Subcutaneous abdominal adipose tissue (tissue), 5 donors: ENCODE measurements around the gene RCAN3.

Experiments used
- H3K27ac ChIP-seq: one replicate; pipeline ENCODE4 v1.7.0; 2013; ENCODE audit warnings: low read depth, mild to moderate bottlenecking, inconsistent platforms, low read length, moderate library complexity
- H3K27me3 ChIP-seq, 5 donors: one replicate each; pipeline ENCODE4 v1.7.0; 2013; ENCODE audit warnings: low read length in 5 of 5, inconsistent platforms in 1 of 5; ENCODE audit not compliant: control insufficient read depth in 5 of 5, insufficient read depth in 4 of 5
- H3K36me3 ChIP-seq, 5 donors: one replicate each; pipeline ENCODE4 v1.7.0; 2013; ENCODE audit warnings: low read length in 5 of 5; ENCODE audit not compliant: control insufficient read depth in 5 of 5, insufficient read depth in 5 of 5
- H3K4me1 ChIP-seq, 5 donors: one replicate each; pipeline ENCODE4 v1.7.0; 2013; ENCODE audit warnings: low read length in 5 of 5, mild to moderate bottlenecking in 3 of 5, moderate library complexity in 1 of 5; ENCODE audit not compliant: control insufficient read depth in 5 of 5, insufficient read depth in 5 of 5
- H3K4me3 ChIP-seq, 5 donors: one replicate each; pipeline ENCODE4 v1.7.0; 2013; ENCODE audit warnings: low read length in 5 of 5, low read depth in 1 of 5
- H3K9ac ChIP-seq, 5 donors: one replicate each; pipeline ENCODE4 v1.7.0; 2013; ENCODE audit warnings: low read length in 5 of 5, mild to moderate bottlenecking in 4 of 5, moderate library complexity in 3 of 5
- H3K9me3 ChIP-seq, 5 donors: one replicate each; pipeline ENCODE4 v1.7.0; 2013; ENCODE audit warnings: low read length in 5 of 5; ENCODE audit not compliant: control insufficient read depth in 5 of 5
- donor health status: healthy.
- donor health status: healthy.
- donor health status: healthy.
- donor health status: healthy.
- donor health status: healthy.

RCAN3 gene

GRCh38 chr1:24570265-24571125 lies 67.9 kb downstream of the RCAN3 start:
- H3K9me3 ChIP-seq, result no peaks in the 10 kb centered on the region

DNA sequence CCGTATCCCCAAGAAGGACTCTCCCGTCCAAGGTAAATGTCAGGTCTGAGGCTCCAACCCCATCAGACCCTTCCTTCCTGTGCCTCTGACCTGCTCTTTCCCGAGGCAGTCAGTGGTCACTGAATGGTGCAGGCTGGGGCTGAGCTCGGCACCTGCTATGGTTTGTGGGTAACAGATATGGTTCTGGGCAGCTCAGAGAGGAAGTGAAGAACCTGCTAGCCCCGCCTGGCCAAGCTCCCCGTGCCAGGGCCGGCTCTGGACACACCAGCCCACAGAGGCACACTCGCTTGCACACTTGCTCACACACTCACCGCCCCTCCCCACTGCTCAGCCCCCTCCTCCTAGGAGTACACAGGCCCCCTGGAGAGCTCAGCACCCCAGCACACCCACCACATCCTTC lies 69.7 kb downstream of the RCAN3 start:
- H3K4me3 ChIP-seq, result no peak overlapping the region
- no peaks in the 10 kb centered on the region for H3K9me3 ChIP-seq
- no peaks in the 10 kb centered on the region for H3K36me3 ChIP-seq
- peaks cover 0 to 9% (median 3%) of the 10 kb centered on the region in 5 donors for H3K27me3 ChIP-seq
- no peak overlapping the region for H3K27ac ChIP-seq
- H3K9ac ChIP-seq, result no peak overlapping the region
- no peaks in the 10 kb centered on the region for H3K4me1 ChIP-seq

More at GRCh38 chr1:24570265-24571125, 67.9 kb downstream of the RCAN3 start:
- peaks cover 0 to 9% (median 3%) of the 10 kb centered on the region in 5 donors for H3K27me3 ChIP-seq
- no peaks in the 10 kb centered on the region for H3K36me3 ChIP-seq
- H3K9ac ChIP-seq, result no peak overlapping the region
- H3K4me1 ChIP-seq, result no peaks in the 10 kb centered on the region
- H3K4me3 ChIP-seq, result no peak overlapping the region
- no peak overlapping the region for H3K27ac ChIP-seq

DNA sequence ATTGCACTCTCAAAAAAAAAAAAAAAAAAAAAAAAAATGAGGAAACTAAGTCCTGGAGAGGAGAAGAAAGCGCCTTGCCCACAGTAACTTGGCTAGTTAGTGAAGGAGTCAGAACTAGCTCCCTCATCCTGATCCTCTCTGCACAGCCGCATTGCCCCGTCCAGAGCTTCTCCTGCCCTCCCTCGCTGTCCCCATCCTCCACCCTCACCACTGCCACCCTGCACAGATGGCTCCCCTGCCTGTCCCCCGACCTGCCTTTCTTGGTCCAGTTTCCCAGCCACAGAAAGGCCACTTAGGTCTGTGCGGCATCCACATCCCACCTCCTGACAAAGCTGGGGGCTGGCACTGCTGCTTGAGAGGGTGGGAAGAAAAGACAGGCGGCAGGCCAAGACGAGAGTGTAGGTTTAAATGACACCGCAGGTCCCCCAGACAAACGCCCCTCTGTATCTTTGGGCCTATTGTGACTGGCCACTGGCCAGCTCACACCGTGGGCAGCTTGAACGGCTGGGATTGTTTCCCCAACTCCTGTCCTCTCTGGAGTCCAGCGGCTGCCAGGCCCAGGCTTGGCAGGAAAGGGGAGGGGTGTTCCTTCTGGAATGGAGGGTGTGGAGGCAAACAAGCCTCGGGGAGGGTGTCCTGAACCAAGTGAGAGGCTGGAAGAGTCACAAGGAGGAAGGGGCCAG lies 73.4 kb downstream of the RCAN3 start:
- Histone ChIP-seq H3K4me3 (no peak overlapping the region), H3K27me3 (peaks cover 0 to 9% (median 3%) of the 10 kb centered on the region in 5 donors), H3K4me1 (no peaks in the 10 kb centered on the region), H3K36me3 (no peaks in the 10 kb centered on the region), H3K27ac (no peak overlapping the region), H3K9ac (no peak overlapping the region), H3K9me3 (no peaks in the 10 kb centered on the region)

- Histone ChIP-seq H3K9ac (no peak overlapping the region), H3K4me3 (no peak overlapping the region)
These were observed 76.2 kb downstream of the RCAN3 start for GRCh38 chr1:24578846-24579245.

GRCh38 chr1:24580756-24581155 lies 78.1 kb downstream of the RCAN3 start:
- Histone ChIP-seq H3K9me3 (no peaks in the 10 kb centered on the region), H3K4me3 (no peak overlapping the region), H3K27ac (no peak overlapping the region), H3K36me3 (no peaks in the 10 kb centered on the region), H3K27me3 (peaks cover 4 to 14% (median 11%) of the 10 kb centered on the region in 5 donors), H3K4me1 (no peaks in the 10 kb centered on the region), H3K9ac (no peak overlapping the region)

More at GRCh38 chr1:24578846-24579245, 76.2 kb downstream of the RCAN3 start:
- no peaks in the 10 kb centered on the region for H3K4me1 ChIP-seq
- H3K36me3 ChIP-seq, result no peaks in the 10 kb centered on the region
- H3K27ac ChIP-seq, result no peak overlapping the region
- no peaks in the 10 kb centered on the region for H3K9me3 ChIP-seq
- peaks cover 0 to 9% (median 2%) of the 10 kb centered on the region in 5 donors for H3K27me3 ChIP-seq

DNA sequence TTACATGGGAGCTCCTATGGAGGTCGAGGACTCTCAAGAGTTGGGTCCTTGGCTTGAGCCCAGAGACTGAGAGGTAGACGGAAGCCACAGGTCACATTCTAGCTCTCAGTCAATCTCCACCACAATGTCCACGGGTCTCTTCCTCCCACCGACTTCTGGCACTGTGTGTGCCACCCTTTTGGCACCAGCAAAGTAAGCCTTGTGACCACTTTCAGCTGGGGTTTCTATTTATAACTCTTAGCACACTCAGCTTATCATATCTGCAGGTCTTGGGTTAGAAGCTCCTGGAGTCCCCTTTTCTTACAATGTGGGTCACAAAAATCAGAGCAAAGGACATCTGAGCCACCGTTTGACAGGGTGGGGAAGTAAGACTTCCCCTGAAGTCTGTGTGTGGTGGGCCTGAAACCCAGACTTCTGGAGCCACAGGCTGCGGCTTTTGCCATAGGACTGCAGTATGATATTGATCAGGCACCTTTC lies 81.6 kb downstream of the RCAN3 start:
- no peak overlapping the region for H3K4me3 ChIP-seq
- H3K27me3 ChIP-seq, result peaks cover 7 to 16% (median 11%) of the 10 kb centered on the region in 5 donors
- no peaks in the 10 kb centered on the region for H3K4me1 ChIP-seq
- H3K9ac ChIP-seq, result no peak overlapping the region
- no peaks in the 10 kb centered on the region for H3K9me3 ChIP-seq
- H3K36me3 ChIP-seq, result no peaks in the 10 kb centered on the region
- no peak overlapping the region for H3K27ac ChIP-seq

DNA sequence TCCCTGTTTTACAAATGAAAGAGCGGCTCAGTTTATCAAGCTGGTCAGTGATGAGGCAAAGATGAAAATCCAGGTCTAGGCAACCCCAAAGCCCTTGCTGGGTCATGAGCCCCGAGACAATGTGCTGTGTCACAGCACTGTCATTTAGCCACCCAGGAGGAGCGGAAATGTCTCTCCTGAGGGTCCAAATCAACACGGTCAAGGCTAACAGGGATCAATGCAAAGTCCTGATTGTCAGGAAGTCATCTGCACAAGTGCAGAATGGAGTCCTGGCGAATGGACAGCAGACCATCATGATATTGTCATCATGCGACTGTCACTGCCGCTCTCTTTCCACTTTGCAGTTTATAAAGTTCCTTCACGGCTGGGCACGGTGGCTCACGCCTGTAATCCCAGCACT lies 83.5 kb downstream of the RCAN3 start:
- no peak overlapping the region for H3K9ac ChIP-seq
- no peaks in the 10 kb centered on the region for H3K9me3 ChIP-seq
- H3K27ac ChIP-seq, result no peak overlapping the region
- H3K27me3 ChIP-seq, result peaks cover 7 to 16% (median 11%) of the 10 kb centered on the region in 5 donors
- no peak overlapping the region for H3K4me3 ChIP-seq
- no peaks in the 10 kb centered on the region for H3K4me1 ChIP-seq
- no peaks in the 10 kb centered on the region for H3K36me3 ChIP-seq

DNA sequence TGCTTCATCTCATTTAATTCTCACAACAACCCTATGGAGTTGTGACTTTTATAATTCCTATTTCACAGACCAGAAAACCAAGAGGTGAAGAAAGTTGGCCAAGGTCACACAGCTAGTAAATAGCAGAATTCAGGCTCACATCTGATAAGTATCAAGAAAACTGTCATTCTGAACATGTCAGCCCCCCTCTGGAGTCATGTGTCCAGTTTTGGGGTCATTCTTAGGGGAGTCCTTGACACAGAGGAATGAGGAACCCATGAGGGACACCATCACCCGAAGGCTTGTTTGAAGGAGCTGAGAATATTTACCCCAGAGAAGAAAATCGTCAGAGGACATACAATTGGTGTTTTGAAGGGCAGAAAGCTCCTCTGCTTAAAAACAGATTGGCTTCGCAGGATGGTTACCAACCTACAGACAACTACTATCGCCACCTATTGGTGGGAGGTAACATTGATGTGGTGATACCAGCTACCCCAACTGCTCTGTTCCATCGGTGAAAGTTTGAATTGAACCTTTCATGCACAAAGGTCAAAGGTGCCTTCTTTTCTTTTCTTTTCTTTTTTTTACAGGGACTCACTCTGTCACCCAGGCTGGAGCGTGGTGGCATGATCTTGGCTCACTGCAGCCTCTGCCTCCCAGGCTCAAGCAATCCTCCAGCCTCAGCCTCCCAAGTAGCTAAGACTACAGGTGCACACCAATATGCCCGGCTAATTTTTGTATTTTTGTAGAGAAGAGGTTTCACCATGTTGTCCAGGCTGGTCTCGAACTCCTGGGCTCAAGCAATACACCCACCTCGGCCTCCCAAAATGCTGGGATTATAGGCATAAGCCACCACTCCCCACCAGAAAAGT lies 84.6 kb downstream of the RCAN3 start:
- Histone ChIP-seq H3K4me3 (no peak overlapping the region), H3K9me3 (no peaks in the 10 kb centered on the region), H3K27ac (no peak overlapping the region), H3K27me3 (peaks cover 5 to 16% (median 8%) of the 10 kb centered on the region in 5 donors), H3K4me1 (no peaks in the 10 kb centered on the region), H3K36me3 (no peaks in the 10 kb centered on the region), H3K9ac (no peak overlapping the region)

DNA sequence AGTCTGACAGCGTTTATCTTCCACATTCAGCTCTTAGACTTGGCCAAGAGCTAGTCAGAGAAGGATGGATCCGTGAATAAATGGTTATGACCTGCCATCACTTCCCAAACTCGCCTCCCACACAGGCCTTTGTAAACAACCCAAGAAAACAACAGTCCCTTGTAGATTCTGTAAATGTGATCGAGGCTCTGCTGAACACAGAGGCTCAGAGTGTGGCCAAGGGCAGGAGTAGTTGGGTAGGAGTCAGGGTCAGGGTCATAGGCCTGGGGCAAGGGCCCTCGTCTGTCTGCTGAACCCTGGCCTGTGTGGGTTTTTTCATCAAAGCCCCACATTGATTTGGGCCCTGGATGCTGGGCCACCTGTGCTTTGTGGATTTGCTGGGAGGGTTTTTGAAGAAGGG lies 85.9 kb downstream of the RCAN3 start:
- no peak overlapping the region for H3K9ac ChIP-seq

More for the DNA sequence above, 85.9 kb downstream of the RCAN3 start:
- Histone ChIP-seq H3K27me3 (peaks cover 3 to 16% (median 8%) of the 10 kb centered on the region in 5 donors), H3K27ac (no peak overlapping the region), H3K36me3 (no peaks in the 10 kb centered on the region), H3K4me1 (no peaks in the 10 kb centered on the region), H3K9me3 (no peaks in the 10 kb centered on the region), H3K4me3 (no peak overlapping the region)
